RPMI7951 (cell line): Measurements from ENCODE around the gene FIGNL2. TPM values are rescaled to one million over a fixed set of nuclear protein-coding genes. Genes with fewer than 3 reads are reported as not detected.

Experiments
- DNase-seq: peaks from one replicate; pipeline ENCODE4 v3.0.0-alpha.2; 2012; ENCODE audit warnings: low read depth
- total RNA-seq: library from RNA; depleted of rRNA; stranded (reverse); fragments of >200 nt; shearing (Covaris generic); gene quantifications from 2 replicates; pipeline ENCODE4 v1.2.3, GENCODE V29; 2014

Gene FIGNL2
- total RNA-seq, 1 experiment from 2014 or later: not detected

- DNase-seq: no peak
Observed at GRCh38 chr12:51855586-51856428, 7.3 kb upstream of the FIGNL2 start.

DNA sequence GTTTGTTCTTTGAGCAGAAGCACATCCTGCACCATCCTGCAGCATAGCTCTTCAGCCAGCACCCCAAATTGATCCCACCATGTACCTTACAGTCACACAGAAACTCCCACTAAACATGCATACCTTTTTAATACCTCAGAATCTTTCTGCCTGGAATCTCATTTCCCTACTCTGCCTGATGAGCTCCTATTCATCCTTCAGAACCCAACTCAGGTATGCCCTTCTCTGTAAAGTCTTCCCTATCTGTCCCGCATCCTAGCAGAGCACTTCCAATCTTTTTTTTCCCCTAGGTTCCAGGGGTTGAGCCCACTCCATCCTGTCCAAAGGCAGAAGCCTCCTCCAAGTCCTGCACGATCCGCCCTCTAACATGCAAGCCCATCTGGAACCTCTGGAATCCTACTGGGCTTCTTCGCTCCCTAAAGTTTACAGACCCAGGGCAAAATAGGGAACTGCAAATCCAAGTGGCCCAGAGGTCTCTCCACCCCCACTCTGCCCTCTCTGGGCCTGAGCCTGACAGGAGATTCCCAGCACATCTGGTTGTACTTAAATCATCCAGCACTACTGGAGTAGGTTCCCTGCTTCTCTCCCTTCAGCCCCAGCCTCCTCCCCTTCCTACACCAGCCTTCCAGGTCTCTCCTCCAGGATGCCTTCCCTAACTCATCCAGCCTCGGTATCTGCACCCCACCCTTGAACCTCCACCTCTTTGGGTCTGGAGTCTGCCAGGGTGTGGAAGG is 4.1 kb upstream of the FIGNL2 start:
- DNase-seq: no peak

DNA sequence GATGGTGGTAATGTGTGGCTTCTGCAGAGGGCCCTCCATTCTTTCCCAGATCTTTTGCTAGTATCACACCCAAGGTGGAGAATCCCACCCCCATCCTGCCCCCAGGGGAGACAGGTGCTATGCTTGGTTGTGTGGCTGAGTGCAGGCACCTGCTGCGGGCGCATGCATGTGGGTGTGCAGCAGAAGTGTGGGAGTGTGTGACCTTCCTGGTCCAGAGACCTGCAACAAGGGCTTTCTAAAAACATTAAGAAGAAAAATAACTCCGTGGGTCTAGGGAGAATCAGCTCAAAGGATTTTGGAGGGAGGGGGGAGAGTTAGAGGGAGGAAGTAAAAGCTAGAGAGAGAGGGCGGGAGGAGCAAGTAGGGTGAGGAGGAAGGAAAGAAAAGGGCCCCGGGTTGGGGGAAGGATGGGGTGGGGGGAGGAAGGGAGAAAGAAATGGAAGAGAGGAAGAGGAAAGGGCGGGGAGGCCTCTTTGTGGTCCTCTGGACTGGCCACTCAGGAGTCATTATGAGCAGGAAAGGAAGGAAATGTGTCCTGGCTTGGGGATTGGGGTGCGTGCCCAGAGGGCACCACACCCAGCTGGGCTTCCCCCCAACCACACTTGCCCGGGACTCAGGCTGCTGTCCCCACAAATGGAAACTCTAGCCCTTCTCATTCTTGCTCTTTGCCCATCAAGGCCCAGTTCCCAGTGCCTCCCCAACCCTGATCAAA is 3.1 kb upstream of the FIGNL2 start:
- no peak for DNase-seq

GRCh38 chr12:51850965-51851299 is 2.4 kb upstream of the FIGNL2 start:
- DNase-seq: no peak

DNA sequence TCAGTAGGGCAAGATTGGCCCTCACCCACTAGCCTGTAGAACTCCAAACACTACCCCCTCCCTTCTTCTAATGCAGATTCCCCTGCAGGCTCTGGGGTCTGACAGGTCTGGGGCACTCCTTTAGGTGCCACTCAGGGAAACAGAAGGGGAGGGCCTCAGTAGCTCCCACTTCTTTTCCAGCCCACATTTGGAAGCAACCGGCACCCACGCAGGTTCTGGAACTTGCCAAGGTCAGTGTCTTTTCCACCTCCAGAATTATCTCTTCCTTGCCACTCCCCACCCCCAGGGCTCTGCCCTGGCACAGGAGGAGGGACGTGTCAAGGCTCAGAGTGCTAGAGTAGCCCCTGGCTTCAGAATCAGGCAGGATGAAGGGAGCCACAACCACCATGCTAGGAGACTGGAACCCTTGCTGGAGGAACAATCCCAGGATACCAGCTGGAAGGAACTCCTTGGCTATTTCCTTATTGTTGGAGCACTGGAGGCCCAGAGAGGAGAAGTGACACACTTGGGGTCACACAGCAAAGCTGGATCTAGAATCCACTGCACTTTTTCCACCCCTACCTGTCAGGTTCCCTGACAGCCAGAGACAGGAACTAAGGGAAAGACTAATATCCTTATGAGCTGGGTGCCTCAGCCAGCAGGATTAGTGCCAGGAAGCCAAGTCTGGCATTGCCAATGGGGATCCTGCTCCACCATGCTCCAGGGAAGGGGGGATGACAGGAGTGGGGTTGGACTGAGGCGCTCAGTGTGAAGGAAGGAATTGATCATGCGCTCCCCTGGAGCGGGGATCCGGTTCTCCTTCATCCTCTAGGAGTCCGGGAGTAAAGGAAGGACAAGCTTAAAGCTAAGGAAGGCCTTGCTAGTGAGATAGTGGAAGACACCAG is 1.8 kb upstream of the FIGNL2 start:
- no peak for DNase-seq

DNA sequence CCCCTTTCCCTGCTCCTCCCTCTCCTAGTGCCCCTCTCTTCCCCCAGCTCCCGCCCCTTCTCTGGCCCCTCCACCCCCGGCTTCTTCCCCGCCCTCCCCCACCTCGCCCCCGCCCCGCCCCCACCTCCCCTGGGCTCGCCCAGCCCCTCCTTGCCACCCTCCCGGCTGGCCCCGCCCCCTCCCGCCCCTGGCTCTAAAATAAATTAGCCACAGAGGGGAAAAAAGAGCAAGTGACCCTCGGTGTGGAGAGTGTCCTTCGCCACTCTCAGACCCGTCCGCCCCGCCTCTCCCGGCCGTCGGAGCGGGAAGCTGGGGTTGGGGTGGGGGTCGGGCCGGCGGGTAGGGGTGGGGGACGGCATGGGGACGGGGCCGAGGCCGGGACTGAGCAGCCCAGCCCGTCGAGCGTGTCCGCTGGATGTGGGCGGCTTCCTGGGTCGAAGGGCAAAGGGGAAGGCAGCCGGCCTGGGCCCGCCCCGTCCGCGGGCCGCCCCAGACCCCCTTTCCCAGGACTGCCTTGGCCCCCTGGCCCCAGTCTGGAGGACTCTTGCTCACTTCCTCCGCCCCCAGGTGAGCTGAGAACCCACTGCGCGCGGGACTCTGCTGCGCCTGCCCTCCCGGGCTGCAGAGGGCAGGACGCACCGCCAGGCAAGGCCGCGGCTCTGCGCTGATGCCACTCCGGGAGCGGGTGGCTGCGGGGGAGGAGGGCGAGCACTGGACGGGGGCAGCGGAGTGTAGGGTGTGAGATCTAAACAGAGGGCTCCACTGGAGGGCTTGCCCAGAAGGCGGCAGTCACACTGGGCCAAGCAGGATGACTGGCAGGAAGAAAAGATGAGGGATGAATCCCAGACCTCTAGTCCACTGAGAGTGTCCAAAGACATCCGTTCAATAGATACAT is 570 bp upstream of the FIGNL2 start:
- no peak for DNase-seq

DNA sequence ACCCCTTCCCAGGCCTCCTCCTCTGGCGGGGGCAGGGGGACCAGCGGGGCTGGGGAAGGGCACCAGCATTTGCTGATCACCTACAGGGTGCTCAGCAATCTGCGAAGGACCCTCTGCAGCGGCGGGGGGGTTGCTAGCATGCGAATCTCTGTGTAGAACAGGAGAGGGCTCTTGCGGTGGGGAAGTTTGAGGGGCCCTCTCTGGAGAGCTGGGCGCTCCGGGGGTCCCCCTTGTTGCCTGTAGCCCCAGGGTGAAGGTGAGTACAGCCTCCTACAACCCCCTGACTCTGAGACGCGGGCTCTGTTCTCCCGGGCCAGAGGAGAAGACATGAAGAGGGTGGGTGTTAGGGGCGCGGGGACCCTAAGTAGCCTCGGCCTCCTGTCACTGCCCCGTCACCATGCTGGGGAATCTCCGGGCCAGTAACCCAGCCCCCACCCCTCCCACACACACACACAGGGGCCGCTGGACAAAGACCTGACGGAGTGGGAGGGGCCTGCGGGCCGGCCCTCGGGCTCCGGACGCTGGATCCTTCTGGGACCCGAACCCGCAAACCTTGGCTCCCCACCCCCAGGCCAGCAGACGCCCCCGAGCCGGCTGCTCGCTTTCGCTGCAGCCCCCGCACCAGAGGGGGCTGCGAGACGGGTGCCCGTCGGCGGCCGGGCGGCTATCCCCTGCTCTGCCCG is 734 bp downstream of the FIGNL2 start:
- no peak for DNase-seq

- DNase-seq: no peak
Observed at GRCh38 chr12:51846911-51847642, 1.4 kb downstream of the FIGNL2 start.

GRCh38 chr12:51846271-51846691 is 2.2 kb downstream of the FIGNL2 start:
- no peak for DNase-seq

GRCh38 chr12:51845482-51845881 is 3.0 kb downstream of the FIGNL2 start:
- DNase-seq: no peak

DNA sequence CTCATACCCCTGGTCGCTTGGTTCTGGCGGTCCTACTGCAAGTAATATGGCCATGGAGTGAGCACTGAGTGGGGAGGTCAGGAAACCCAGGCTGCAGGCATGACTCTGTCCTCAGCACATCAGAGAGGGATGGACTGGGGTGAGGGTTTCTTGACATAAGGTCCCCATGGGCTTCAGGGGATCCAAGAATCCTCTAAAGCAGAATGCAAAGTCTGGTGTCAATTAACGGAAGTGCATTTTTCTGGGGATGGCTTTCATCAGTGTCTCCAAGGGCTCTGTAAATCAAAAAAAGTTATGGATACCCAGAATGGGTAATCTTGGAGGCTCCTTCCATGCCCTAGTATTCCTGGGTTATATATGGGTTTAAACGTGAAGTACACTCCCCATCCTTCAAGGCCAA is 3.7 kb downstream of the FIGNL2 start:
- no peak for DNase-seq

DNA sequence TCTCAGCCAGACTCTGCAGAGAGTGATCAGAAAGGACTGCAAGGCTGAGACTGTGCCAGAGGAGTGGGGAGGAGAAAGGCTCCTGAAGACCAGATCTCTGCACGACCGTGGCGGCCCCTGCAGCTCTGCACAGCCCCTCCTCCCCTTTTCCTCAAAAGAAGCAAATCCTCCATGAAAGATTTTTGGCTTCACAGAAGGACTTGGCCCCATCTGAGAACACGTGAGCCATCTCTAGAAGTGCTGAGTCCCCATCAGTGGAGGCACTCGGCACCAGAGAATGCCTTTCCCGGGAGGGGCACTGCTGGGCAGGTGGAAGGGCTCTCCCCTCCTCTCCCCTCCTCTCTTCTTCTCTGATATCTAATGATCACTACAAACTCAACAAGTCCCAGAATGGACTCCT is 6.8 kb downstream of the FIGNL2 start:
- no peak for DNase-seq

DNA sequence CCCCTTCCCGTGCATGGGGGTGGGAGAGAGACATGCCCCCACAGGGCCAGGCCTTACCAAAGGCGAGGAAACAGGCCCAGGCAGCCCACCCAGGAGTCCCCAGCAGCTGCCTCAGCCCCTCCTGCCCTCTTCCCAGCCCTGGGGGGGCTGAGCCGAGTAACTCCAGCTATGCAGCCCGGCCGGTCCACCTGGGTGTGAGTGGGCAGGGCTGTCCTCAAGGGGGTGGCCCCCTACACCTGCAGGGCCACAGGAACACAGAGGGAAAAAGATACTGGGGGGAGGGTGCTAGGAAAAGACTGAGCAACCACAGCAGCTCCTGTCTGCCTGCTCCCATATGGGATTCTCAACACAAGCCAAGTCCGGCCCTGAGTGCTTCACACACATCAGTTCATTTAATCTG is 7.6 kb downstream of the FIGNL2 start:
- no peak for DNase-seq

DNA sequence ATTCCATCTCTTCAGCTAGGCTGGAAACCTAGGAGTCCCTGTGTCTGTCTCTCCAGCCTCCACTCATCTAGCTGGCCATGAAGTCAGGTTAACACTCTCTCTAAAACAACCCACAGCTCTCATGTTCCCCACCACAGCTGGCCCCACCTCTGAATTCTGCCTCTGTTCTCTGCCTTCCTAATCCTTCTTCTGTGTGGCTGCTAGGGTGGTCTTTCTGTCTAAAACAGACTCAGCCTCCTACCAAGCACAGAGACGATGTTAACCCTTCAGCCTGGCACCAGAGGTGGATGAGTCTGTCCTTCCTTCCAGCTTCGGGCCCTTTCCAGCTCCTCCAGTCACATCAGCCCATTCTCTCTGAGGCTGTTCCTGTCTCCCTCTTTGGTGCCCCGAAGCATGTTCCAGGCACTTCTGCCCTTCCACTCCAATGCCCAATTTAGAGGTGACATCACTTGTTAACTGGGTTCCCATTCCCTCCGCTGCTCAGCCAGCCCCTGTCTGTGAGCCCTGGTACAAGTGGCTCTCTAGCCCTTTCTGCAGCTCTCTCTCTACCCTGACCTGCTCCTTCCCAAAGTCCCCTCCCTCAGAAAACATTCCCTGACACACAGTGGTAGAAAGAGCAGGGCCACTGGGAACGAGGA is 9.1 kb downstream of the FIGNL2 start:
- no peak for DNase-seq

GRCh38 chr12:51838762-51839161 is 9.8 kb downstream of the FIGNL2 start:
- no peak for DNase-seq

- DNase-seq: no peak
Observed at GRCh38 chr12:51838036-51838435, 10.5 kb downstream of the FIGNL2 start.

DNA sequence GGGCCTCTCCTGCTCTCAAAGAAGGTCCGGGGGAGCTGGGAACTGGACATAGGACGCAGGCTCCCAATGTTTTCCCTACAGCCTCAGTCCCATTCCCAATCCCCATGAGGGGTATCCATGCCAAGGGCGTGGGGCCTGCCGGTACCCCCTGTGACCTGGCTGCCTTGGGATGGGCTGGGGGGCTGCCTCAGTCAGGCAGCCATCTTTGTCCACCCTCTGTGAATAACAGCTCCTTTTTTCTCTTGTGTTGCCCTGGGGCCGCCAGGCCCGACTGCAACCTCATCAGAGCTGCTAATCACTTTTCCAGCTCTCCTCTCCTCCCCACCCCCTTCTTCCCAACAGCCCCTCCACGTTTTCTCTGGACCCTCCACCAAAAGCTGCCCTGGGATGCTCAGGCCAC is 11.2 kb downstream of the FIGNL2 start:
- DNase-seq: no peak

GRCh38 chr12:51836827-51837173 is 11.7 kb downstream of the FIGNL2 start:
- no peak for DNase-seq
